Measurements from ENCODE around the gene MTX1.
A peak's percentile ranks its signal among the peaks of the same experiment; 100 is the strongest.

GRCh38 chr1:155226188-155226909 is 17.9 kb downstream of the MTX1 start:
- TF ChIP-seq CTCF (conservative IDR thresholded peaks at IDR 0.05; ENCODE audit: low read length) (peak; percentile 86), EZH2phosphoT487 (IDR thresholded peaks at IDR 0.05; ENCODE audit: borderline replicate concordance) (no peak)
